Body of pancreas (tissue), 4 donors: ENCODE measurements around the gene VAV2. TPM values are rescaled to one million over a fixed set of nuclear protein-coding genes. Genes with fewer than 3 reads are reported as not detected.

Experiments
- ATAC-seq: fragments of 150-250 bp; one replicate; pipeline ENCODE4 v1.9.1; 2016
- DNase-seq, 4 donors: peaks; one replicate each; pipeline ENCODE4 v3.0.0-alpha.2; 2019
- H3K27ac ChIP-seq, 4 donors: fragments of 200-600 bp; sonication (generic); 1 replicate in 3 of 4; 2 replicates in 1 of 4; pipeline versions ENCODE4 v1.5.1 to v1.6.1; 2016 to 2019; ENCODE audit warnings: mild to moderate bottlenecking in 1 of 4, mixed read lengths in 1 of 4, moderate library complexity in 1 of 4
- H3K27me3 ChIP-seq, 2 donors: fragments of 200-600 bp; sonication (generic); one replicate each; pipeline ENCODE4 v1.6.0; 2016; ENCODE audit warnings: mild to moderate bottlenecking in 1 of 2
- H3K36me3 ChIP-seq, 2 donors: fragments of 200-600 bp; sonication (generic); replicated peaks in 1 of 2; 2 replicates each; pipeline ENCODE4 v1.5.1; 2016; ENCODE audit warnings: low read depth in 2 of 2; ENCODE audit not compliant: insufficient read depth in 1 of 2
- H3K4me1 ChIP-seq: fragments of 200-600 bp; sonication (generic); one replicate; pipeline ENCODE4 v1.6.0; 2016
- H3K4me3 ChIP-seq, 2 donors: fragments of 200-600 bp; sonication (generic); 1 replicate in 1 of 2; 2 replicates in 1 of 2; pipeline ENCODE4 v1.5.1; 2016 to 2019
- H3K9me3 ChIP-seq, 3 donors: fragments of 200-600 bp; sonication (generic); 1 replicate in 2 of 3; 2 replicates in 1 of 3; pipeline ENCODE4 v1.5.1; 2016
- CTCF ChIP-seq, 7 experiments: fragments of 450-650 bp in 4 of 7; fragments of 200-600 bp in 3 of 7; sonication (generic) in 3 of 7; IDR thresholded peaks; one replicate each; pipeline ENCODE4 v1.5.1; 2016 to 2019; ENCODE audit warnings: antibody characterized with exemption in 7 of 7
- POLR2A ChIP-seq, 3 donors: fragments of 450-650 bp; IDR thresholded peaks; one replicate each; pipeline ENCODE4 v1.6.1; 2016; ENCODE audit warnings: antibody characterized with exemption in 3 of 3, mild to moderate bottlenecking in 2 of 3
- WGBS, 2 donors: methylation state at CpG; one replicate each; pipeline ENCODE4 v1.1.5; 2017; 5-methylcytosine and 5-hydroxymethylcytosine counted together
- intact Hi-C: fragments of 100-400 bp; cut with DNase I; formaldehyde crosslinking; loops from one replicate; pipeline ENCODE4 v1.15.1; 2023
- total RNA-seq, 2 donors: library from RNA; depleted of rRNA; stranded (reverse); fragments of >200 nt; gene quantifications; one replicate each; pipeline ENCODE4 v1.1.0, GENCODE V29; 2016

Gene VAV2
- total RNA-seq, 2 donors from 2014 or later: 31.6 to 32.3 TPM

DNA sequence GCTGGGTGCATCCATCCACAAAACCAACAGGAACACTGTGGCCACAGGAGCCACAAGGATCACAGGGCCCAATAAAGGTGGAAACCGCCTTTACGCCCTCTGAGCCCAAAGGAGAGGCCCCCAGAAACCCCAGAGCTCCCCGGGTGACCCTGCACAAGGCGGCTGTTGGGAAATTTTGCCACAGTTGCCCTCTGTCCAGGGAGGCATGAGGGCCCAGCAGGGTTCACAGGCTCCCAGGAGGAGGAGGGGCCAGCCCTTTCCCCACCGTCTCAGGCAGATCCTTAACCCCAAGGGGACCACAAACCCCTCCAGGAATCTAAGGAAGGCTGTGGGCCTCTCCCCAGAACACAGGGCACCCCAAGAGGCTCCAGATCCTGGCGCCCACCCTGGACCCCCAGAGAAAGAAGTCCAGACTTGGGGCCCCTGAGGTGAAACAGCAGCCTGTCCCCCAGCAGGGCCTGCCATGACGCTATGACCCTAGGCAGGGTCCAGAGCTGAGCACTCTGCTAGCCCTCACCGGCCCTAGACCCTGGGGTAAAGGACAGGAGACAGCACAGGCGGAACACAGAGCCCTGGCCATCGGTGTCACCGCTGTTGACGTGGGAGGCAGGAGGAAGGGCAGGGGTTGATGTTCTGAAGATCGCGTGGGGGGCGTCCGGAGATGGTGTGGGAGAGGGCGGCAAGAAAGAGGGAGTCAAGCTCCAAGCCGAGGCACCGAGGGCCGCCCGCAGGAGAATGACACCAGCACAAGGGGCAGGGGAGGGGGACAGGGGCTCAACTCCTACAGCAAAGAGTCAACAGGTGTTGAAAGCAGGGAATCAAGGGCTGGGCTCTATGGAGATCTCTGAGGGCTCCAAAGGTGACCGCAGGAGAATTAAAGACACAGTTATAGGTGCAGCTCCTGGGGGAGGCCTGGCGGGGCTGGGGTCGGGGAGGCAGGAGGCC, 97.5 kb downstream of the VAV2 start:
- Histone ChIP-seq H3K4me3 (no peak overlapping the region), H3K27me3 (no peaks in the 10 kb centered on the region), H3K36me3 (no peaks in the 10 kb centered on the region), H3K4me1 (peaks cover 12% of the 10 kb centered on the region), H3K9me3 (no peaks in the 10 kb centered on the region), H3K27ac (no peak overlapping the region)
- 93 to 98% methylated on average over 18 to 24 of the region's 24 CpGs for WGBS, 2 donors
- no peak for DNase-seq
- TF ChIP-seq POLR2A (IDR thresholded peaks at IDR 0.05) (no peak), CTCF (IDR thresholded peaks at IDR 0.05) (no peak)
- no peak for ATAC-seq
- intact Hi-C loops: no loop called here

DNA sequence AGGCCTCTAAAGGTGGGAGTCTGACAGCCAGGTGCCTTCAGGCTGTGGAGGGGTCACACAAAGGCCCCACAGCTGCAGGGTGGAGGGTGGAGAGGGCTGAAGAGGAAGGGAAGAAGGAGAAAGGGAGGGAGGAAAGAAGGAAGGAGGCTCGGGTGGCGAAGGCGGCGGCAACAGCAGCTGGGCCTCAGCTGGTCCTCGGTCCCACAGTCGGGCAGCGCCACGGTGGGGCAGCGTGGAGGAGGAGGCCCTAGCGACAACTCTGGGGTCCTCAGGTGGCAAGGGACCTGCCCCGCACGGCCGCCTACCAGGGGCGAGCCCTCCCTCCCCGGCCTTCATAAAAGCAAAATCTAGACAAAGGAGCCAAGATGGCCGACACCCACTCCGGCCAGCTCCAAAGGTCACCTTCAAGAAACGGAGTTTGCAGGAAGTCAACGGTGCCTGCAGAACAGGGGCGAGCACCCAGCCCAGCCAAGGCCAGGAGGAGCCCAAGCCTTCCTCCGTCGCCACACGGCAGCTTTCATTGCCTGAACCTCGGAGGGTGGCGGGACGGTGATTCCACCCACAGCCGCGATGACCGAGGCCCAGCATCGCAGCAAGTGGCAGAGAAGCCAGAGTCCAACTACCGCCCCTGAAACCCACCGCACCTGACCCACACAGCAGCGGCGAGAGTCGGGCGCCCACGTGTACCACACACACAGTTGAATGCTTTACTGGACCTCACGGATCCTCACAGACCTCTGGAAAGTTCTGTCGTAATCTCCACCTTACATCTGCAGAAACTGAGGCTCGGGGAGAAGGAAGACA, 98.7 kb downstream of the VAV2 start:
- H3K4me1 ChIP-seq: peaks cover 18% of the 10 kb centered on the region
- DNase-seq (no peak), ATAC-seq (no peak)
- intact Hi-C loops: no loop called here
- H3K4me3 ChIP-seq: no peak overlapping the region
- H3K36me3 ChIP-seq: no peaks in the 10 kb centered on the region
- TF ChIP-seq POLR2A (IDR thresholded peaks at IDR 0.05): no peak
- TF ChIP-seq CTCF (IDR thresholded peaks at IDR 0.05): no peak
- H3K27ac ChIP-seq: peak overlapping the region in 3 of 4 donors; percentile 21 to 61 (median 47)
- WGBS, 2 donors: 88 to 96% methylated on average over 26 to 40 of the region's 40 CpGs
- H3K27me3 ChIP-seq: no peaks in the 10 kb centered on the region
- no peaks in the 10 kb centered on the region for H3K9me3 ChIP-seq

DNA sequence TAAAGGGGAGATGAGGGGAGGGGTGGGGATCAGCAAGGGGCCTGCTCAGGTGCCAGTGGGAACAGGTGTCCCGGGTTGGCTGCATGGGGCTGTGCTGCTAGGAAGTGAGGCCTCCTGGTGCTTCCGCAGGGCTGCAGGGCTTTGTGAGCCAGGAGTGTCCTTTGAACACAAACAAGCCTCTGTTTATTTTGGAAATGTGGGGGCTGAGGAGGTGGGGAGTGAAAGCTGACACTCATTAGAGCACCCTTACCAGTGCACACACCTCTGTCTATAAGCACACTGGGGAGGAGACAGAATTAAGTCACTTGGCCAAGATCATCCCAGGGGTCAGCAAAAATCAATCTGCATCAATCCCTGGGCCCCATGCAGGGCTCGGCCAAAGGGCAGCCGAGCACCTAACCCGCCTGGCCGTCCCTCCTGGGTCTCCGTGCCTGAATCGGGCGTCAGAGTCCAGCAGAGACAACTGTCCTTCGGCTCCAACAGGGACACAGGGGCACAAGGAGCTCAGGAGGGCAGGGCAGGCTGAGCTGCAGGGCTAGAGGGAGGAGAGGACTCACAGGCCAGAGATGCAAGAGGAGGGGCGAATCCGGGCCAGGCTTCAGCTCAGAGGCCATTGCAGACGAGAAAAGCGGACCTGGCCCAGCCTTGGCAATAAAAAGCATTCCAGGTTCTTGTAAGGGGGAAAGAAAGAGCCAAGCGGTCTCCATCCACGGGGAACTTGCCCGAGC, 99.8 kb downstream of the VAV2 start:
- Histone ChIP-seq H3K27ac (peak overlapping the region; percentile 21 to 61 (median 34)), H3K36me3 (no peaks in the 10 kb centered on the region), H3K9me3 (no peaks in the 10 kb centered on the region), H3K27me3 (no peaks in the 10 kb centered on the region), H3K4me1 (peaks cover 26% of the 10 kb centered on the region), H3K4me3 (no peak overlapping the region)
- intact Hi-C loops: no loop called here
- no peak for DNase-seq
- WGBS, 2 donors: 31 to 61% methylated on average over 9 to 17 of the region's 17 CpGs
- peak; percentile 18 for ATAC-seq
- TF ChIP-seq POLR2A (IDR thresholded peaks at IDR 0.05): no peak
- no peak for TF ChIP-seq CTCF (IDR thresholded peaks at IDR 0.05)

GRCh38 chr9:133891741-133892140, 100.4 kb downstream of the VAV2 start:
- intact Hi-C loops: no loop called here
- peak overlapping the region in 1 of 4 donors; percentile 61 for H3K27ac ChIP-seq

More at GRCh38 chr9:133891741-133892140, 100.4 kb downstream of the VAV2 start:
- WGBS, 2 donors: 97 to 100% methylated on average over 2 to 7 of the region's 7 CpGs
- H3K9me3 ChIP-seq: no peaks in the 10 kb centered on the region
- DNase-seq (no peak), ATAC-seq (no peak)
- H3K36me3 ChIP-seq: no peaks in the 10 kb centered on the region
- H3K4me3 ChIP-seq: no peak overlapping the region
- peaks cover 26% of the 10 kb centered on the region for H3K4me1 ChIP-seq
- TF ChIP-seq CTCF (IDR thresholded peaks at IDR 0.05) (no peak), POLR2A (IDR thresholded peaks at IDR 0.05) (no peak)
- no peaks in the 10 kb centered on the region for H3K27me3 ChIP-seq
